Right lobe of liver (tissue), 6 donors: Measurements from ENCODE around the gene SPPL3. TPM values are rescaled to one million over a fixed set of nuclear protein-coding genes. Genes with fewer than 3 reads are reported as not detected.

Source experiments
- ATAC-seq, 4 donors: fragments of 200-7000 bp; cut with Tn5 transposase; one replicate each; pipeline ENCODE4 v1.9.1; 2020; ENCODE audit warnings: mild to moderate bottlenecking in 4 of 4, moderate library complexity in 4 of 4
- DNase-seq, 3 donors: peaks; one replicate each; pipeline ENCODE4 v3.0.0-alpha.2; 2020
- H3K27ac ChIP-seq, 3 donors: fragments of 200-600 bp; one replicate each; pipeline ENCODE4 v1.8.0; 2022
- H3K27me3 ChIP-seq, 2 donors: fragments of 200-600 bp; one replicate each; pipeline ENCODE4 v1.8.0; 2022
- H3K36me3 ChIP-seq, 4 donors: fragments of 200-600 bp; sonication (generic) in 1 of 4; one replicate each; pipeline versions ENCODE4 v1.5.1 to v1.8.0; 2017 to 2022; ENCODE audit warnings: control low read depth in 1 of 4
- H3K4me1 ChIP-seq, 4 donors: fragments of 200-600 bp; sonication (generic) in 1 of 4; one replicate each; pipeline versions ENCODE4 v1.5.1 to v1.8.0; 2017 to 2022; ENCODE audit warnings: control low read depth in 1 of 4
- H3K4me3 ChIP-seq, 3 donors: fragments of 200-600 bp; one replicate each; pipeline ENCODE4 v1.8.0; 2022
- H3K9me3 ChIP-seq, 4 donors: fragments of 200-600 bp; sonication (generic) in 1 of 4; one replicate each; pipeline versions ENCODE4 v1.5.1 to v1.8.0; 2017 to 2022; ENCODE audit warnings: control low read depth in 1 of 4
- CTCF ChIP-seq, 4 donors: fragments of 200-600 bp in 3 of 4; fragments of 450-650 bp in 1 of 4; IDR thresholded peaks; one replicate each; pipeline versions ENCODE4 v1.5.1 to v1.8.0; 2016 to 2022; ENCODE audit warnings: antibody characterized with exemption in 4 of 4, mild to moderate bottlenecking in 2 of 4
- POLR2A ChIP-seq: fragments of 450-650 bp; IDR thresholded peaks from one replicate; pipeline ENCODE4 v1.6.1; 2017; ENCODE audit warnings: antibody characterized with exemption, mild to moderate bottlenecking
- WGBS: methylation state at CpG from one replicate; pipeline ENCODE4 v1.1.6; 2018; ENCODE audit warnings: low coverage, low lambda C conversion rate; ENCODE audit not compliant: insufficient coverage; ENCODE audit errors: missing lambda C conversion rate; 5-methylcytosine and 5-hydroxymethylcytosine counted together
- intact Hi-C, 2 donors: fragments of 100-400 bp; cut with DNase I; formaldehyde crosslinking; loops; one replicate each; pipeline versions ENCODE4 v1.11.2 to v1.14.1; 2022
- total RNA-seq, 6 experiments: library from RNA; depleted of rRNA in 2 of 6; stranded (reverse); fragments of >200 nt in 2 of 6; fragmentation: NEBNext Ultra II Directional in 3 of 6; extraction: Animal tissue kit (Norgen Biotek cat#: 25700) in 3 of 6; gene quantifications; one replicate each; pipeline versions ENCODE4 v1.1.0 to v1.2.4, GENCODE V29; 2016 to 2023
- donor health status: DM: no; HTN: yes; CAD: no.
- donor health status: DM: no; HTN: no; CAD: no.
- donor health status: DM: no; HTN: no; CAD: no.
- donor health status: DM: no; HTN: yes; CAD: no.
- donor health status: DM: no; HTN: yes; CAD: no.

The SPPL3 gene
- total RNA-seq, 6 experiments from 2014 or later = 10.7 to 26.6 (median 16.9) TPM

- Histone ChIP-seq H3K9me3 (peaks cover 0 to 4% (median 0%) of the 10 kb centered on the region in 4 donors), H3K36me3 (no peaks in the 10 kb centered on the region), H3K4me3 (no peak overlapping the region), H3K27ac (no peak overlapping the region), H3K4me1 (peaks cover 0 to 4% (median 0%) of the 10 kb centered on the region in 4 donors), H3K27me3 (no peaks in the 10 kb centered on the region)
- intact Hi-C loops = no loop called here
- WGBS = 30% methylated on average over 2 of the region's 2 CpGs
- TF ChIP-seq POLR2A (no peak), CTCF (IDR thresholded peaks at IDR 0.05) (peak in 3 of 4 donors; percentile 37 to 47 (median 39))
- DNase-seq (no peak), ATAC-seq (peak in 3 of 4 donors; percentile 48 to 63 (median 61))
These were observed 47.2 kb downstream of the SPPL3 start for GRCh38 chr12:120856980-120857379.

- H3K36me3 ChIP-seq = no peaks in the 10 kb centered on the region
- DNase-seq (no peak), ATAC-seq (no peak)
- H3K27ac ChIP-seq = no peak overlapping the region
- H3K27me3 ChIP-seq = no peaks in the 10 kb centered on the region
- WGBS = 67% methylated on average over 5 of the region's 6 CpGs
- TF ChIP-seq POLR2A = no peak
- no peak for TF ChIP-seq CTCF (IDR thresholded peaks at IDR 0.05)
- peaks cover 0 to 13% (median 0%) of the 10 kb centered on the region in 4 donors for H3K4me1 ChIP-seq
- H3K9me3 ChIP-seq = peaks cover 0 to 4% (median 0%) of the 10 kb centered on the region in 4 donors
- intact Hi-C loops = no loop called here
- H3K4me3 ChIP-seq = no peak overlapping the region
These were observed 48.2 kb downstream of the SPPL3 start for GRCh38 chr12:120855823-120856588.

GRCh38 chr12:120854804-120855203 lies 49.4 kb downstream of the SPPL3 start:
- Histone ChIP-seq H3K9me3 (peaks cover 0 to 4% (median 0%) of the 10 kb centered on the region in 4 donors), H3K4me1 (peaks cover 0 to 13% (median 0%) of the 10 kb centered on the region in 4 donors), H3K4me3 (no peak overlapping the region), H3K27ac (no peak overlapping the region), H3K27me3 (no peaks in the 10 kb centered on the region), H3K36me3 (no peaks in the 10 kb centered on the region)
- 69% methylated on average over 4 of the region's 4 CpGs for WGBS
- intact Hi-C loops = no loop called here
- TF ChIP-seq CTCF (IDR thresholded peaks at IDR 0.05) (no peak), POLR2A (no peak)
- no peak for DNase-seq
- no peak for ATAC-seq

GRCh38 chr12:120853188-120853587 lies 51.0 kb downstream of the SPPL3 start:
- H3K27ac ChIP-seq = no peak overlapping the region
- intact Hi-C loops = no loop called here
- TF ChIP-seq CTCF (IDR thresholded peaks at IDR 0.05) = no peak
- no peak for DNase-seq
- peaks cover 0 to 13% (median 0%) of the 10 kb centered on the region in 4 donors for H3K4me1 ChIP-seq
- no peak for ATAC-seq
- H3K9me3 ChIP-seq = no peaks in the 10 kb centered on the region
- H3K27me3 ChIP-seq = no peaks in the 10 kb centered on the region
- no peak overlapping the region for H3K4me3 ChIP-seq
- no peaks in the 10 kb centered on the region for H3K36me3 ChIP-seq
- 74% methylated on average over 3 of the region's 3 CpGs for WGBS
